ELR (cell line): ENCODE data around the gene BID.

Source experiments
- DNase-seq: peaks from one replicate; pipeline ENCODE4 v3.0.0-alpha.2; 2015; ENCODE audit warnings: low read depth

The BID gene

GRCh38 chr22:17783773-17784480, 9.7 kb upstream of the BID start:
- DNase-seq, result no peak

- no peak for DNase-seq
Measured at GRCh38 chr22:17783312-17783711, 9.0 kb upstream of the BID start.

GRCh38 chr22:17782621-17783020, 8.4 kb upstream of the BID start:
- DNase-seq, result no peak

- no peak for DNase-seq
Measured at GRCh38 chr22:17782158-17782557, 7.9 kb upstream of the BID start.

- DNase-seq, result peak; percentile 81
Measured at GRCh38 chr22:17781319-17782031, 7.2 kb upstream of the BID start.

- DNase-seq, result no peak
Measured at GRCh38 chr22:17780741-17781318, 6.6 kb upstream of the BID start.

- no peak for DNase-seq
Measured at GRCh38 chr22:17780116-17780740, 6.0 kb upstream of the BID start.

GRCh38 chr22:17779286-17780115, 5.2 kb upstream of the BID start:
- DNase-seq, result no peak

- no peak for DNase-seq
Measured at GRCh38 chr22:17778412-17778976, 4.2 kb upstream of the BID start.

- no peak for DNase-seq
Measured at GRCh38 chr22:17777717-17778044, 3.4 kb upstream of the BID start.

- DNase-seq, result no peak
Measured at GRCh38 chr22:17777005-17777716, 2.9 kb upstream of the BID start.

GRCh38 chr22:17775781-17776465, 1.7 kb upstream of the BID start:
- no peak for DNase-seq

- DNase-seq, result no peak
Measured at GRCh38 chr22:17774926-17775685, 837 bp upstream of the BID start.

GRCh38 chr22:17773606-17774205, 563 bp downstream of the BID start:
- DNase-seq, result peak; percentile 63

GRCh38 chr22:17772958-17773605, 1.2 kb downstream of the BID start:
- peak; percentile 72 for DNase-seq

GRCh38 chr22:17772249-17772957, 1.9 kb downstream of the BID start:
- DNase-seq, result peak; percentile 70

GRCh38 chr22:17770180-17771077, 3.8 kb downstream of the BID start:
- no peak for DNase-seq
